Glomerular endothelial cell (primary cell): Measurements from ENCODE around the gene ZSCAN10. TPM values are rescaled to one million over a fixed set of nuclear protein-coding genes. Genes with fewer than 3 reads are reported as not detected.
"Not testable (repeated sequence)": the region's sequence is repeated elsewhere in the genome, so short reads cannot be mapped to it uniquely, and the experiment has no call there.

Source experiments
- DNase-seq: peaks from one replicate; pipeline ENCODE4 v3.0.0-alpha.2; 2011; ENCODE audit warnings: low read depth, low spot score; ENCODE audit errors: extremely low read depth
- total RNA-seq: library from RNA; depleted of rRNA; stranded (reverse); fragments of >200 nt; gene quantifications from 2 replicates; pipeline ENCODE4 v1.2.3, GENCODE V29; 2015

Gene ZSCAN10
- total RNA-seq, 1 donor from 2014 or later = not detected

DNA sequence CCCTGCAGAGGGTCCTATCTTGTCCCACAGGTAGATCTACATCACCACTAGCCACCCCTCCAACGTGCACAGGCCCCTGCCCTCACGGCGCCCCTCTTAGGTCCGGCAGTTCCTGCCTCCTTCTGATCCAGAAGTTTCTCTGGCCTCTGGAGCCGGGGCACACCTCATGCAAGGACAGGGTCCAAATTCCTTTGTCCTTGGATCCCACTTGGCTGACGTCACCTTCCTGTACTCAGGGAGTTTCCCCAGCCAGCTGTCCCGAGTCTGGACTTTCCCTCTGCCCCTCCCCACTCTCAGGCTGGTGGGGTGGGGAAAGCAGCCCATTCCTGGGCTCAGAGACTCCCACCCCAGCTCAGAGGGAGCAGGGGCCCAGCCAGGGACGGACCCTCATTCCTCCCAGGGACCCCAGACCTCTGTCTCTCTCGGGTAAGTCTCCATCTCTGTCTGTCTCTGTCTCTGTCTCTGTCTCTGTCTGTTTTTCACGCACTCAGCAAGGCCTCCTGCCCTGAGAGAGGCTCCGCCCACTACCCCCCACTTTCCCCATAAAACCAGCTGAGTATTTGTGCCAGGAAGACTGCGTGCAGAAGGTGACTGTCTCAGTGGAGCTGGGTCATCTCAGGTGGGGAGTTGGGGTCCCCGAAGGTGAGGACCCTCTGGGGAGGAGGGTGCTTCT is 33.9 kb downstream of the ZSCAN10 start, which contains the start of gene IL32:
TSS of gene IL32 (plus strand) at position 572 of the 673 bp plus-strand sequence. CDS start 172 bp downstream, outside the sequence.
- no peak for DNase-seq

GRCh38 chr16:3063625-3064386 is 35.3 kb downstream of the ZSCAN10 start:
- DNase-seq = no peak

DNA sequence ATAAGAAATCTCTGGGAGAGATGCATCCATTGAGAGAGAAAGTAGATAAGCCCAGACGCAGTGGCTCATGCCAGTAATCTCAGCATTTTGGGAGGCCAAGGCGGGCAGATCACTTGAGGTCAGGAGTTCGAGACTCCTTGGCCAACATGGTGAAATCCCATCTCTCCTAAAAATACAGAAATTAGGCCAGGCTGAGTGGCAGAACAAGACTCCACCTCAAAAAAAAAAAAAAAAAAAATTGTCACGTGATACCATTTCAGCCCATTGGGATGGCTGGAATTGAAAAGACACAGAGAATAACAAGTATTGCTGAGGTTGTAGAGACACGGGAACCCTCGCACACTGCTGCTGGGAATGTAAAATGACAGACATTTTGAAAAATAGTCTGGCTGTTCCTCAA is 36.5 kb downstream of the ZSCAN10 start:
- DNase-seq = no peak

DNA sequence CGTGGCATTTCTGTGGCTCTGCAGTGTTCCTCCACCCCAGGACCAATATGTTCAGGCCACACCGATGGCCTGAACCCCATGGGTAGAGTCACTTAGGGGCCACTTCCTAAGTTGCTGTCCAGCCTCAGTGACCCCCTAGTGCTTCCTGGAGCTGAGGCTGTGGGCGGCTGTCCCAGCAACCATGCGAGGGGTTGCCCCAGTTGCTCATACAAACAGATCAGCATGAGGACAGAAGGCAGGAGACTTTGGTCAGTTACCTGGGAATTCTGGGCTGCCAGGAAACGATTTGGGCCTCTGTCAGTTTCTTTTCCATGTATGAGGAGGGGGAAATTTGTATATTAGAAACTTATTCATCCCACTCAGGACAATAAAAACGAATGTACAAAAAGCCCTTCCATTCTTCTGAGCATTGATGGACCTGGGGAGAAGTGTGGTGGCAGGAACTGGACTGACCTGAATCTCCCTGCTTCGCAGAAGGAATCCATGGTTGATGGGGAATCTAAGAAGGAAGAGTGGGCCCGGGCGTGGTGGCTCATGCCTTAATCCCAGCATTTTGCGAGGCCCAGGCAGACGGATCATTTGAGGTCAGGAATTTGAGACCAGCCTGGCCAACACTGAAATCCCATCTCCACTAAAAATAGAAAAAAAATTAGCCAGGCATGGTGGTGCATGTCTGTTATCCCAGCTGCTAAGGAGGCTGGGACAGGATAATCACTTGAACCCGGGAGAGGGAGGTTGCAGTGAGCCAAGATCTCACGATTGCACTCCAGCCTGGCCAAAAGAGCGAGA is 38.6 kb downstream of the ZSCAN10 start:
- no peak for DNase-seq

- no peak for DNase-seq
These were observed 39.3 kb downstream of the ZSCAN10 start for GRCh38 chr16:3059723-3060242.

DNA sequence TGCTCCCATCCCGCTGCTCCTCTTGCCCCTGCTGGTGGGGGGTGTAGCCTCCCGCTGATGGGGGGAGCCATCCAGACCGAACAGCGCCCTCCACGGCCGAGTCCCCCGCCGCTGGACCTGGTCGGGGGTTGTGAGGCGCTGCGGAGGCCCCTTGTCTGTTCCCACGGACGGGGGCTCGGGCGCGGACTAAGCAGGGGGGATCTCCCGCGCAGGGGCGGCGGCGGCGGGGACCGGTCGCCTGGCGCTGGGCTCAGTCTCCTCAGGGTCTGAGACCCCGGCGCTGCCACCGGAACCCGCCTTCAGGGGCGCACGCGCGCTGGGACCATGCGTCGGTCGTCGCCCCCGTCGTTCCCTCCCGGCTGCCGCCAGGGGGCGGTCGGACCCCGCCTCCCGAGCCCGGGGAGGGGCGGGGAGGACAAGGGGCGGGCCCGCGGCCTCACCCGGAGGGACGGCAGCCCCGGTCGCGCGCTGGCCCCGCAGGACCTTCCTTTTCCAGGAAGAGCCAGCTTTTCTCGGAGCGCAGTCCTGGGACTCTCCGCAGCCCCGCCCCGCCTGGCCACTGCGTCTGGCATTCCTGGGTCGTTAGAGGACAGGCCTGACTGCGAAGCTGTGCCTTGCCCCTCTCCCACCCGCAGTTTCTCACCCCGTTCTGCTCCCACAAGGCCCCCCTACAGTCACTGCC is 39.9 kb downstream of the ZSCAN10 start:
- no peak for DNase-seq

DNA sequence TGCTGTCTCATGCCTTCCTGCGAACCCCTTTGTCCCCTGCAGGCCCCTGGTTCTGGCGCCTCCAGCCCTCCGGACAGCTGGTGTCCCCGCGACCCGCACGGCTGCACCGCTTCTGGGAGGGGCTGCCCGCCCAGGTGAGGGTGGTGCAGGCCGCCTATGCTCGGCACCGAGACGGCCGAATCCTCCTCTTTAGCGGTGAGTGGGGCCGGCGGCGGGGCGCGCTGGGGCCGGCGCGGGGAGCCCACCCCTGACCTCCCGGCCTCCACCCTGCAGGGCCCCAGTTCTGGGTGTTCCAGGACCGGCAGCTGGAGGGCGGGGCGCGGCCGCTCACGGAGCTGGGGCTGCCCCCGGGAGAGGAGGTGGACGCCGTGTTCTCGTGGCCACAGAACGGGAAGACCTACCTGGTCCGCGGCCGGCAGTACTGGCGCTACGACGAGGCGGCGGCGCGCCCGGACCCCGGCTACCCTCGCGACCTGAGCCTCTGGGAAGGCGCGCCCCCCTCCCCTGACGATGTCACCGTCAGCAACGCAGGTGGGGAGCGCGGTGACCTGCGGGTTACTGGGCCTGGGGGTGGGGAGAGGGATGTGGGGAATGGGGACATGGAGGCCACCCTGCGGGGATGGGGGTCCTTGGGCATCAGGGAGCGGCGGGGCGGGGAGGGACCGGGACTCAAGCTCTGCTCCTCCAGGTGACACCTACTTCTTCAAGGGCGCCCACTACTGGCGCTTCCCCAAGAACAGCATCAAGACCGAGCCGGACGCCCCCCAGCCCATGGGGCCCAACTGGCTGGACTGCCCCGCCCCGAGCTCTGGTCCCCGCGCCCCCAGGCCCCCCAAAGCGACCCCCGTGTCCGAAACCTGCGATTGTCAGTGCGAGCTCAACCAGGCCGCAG is 40.7 kb downstream of the ZSCAN10 start:
- no peak for DNase-seq

- DNase-seq = no peak
These were observed 41.6 kb downstream of the ZSCAN10 start for GRCh38 chr16:3057181-3058138.

DNA sequence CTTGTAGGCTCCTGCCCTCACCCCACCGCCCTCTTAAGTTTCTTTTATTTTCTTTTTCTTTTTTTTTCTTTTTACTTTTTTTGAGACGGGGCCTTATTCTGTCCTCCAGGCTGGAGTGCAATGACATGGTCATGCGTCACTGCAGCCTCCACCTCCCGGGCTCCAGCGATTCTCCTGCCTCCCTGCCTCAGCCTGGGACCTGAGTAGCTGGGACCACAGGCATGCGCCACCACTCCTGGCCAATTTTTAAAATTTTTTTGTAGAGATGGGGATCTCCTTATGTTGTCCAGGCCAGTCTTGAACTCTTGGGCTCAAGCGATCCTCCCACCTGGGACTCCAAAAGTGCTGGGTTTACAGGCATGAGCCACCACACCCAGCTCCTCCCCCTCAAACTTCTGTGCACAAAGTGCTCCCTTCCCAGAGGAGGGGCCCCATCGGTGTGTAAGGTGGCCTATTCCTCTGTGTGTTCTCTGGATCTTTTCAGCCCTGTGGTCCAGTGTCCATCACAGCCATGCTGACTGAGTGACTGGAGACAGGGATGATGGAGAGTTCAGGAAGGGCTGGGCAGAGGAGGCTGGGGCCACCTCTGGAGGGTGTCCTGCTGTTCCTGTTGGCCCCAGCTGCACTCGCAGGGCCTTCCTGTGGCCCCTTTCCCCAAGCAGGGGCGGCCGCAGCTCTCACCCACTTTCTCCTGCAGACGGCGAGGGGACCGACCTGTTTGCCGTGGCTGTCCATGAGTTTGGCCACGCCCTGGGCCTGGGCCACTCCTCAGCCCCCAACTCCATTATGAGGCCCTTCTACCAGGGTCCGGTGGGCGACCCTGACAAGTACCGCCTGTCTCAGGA is 42.5 kb downstream of the ZSCAN10 start:
- DNase-seq = no peak

DNA sequence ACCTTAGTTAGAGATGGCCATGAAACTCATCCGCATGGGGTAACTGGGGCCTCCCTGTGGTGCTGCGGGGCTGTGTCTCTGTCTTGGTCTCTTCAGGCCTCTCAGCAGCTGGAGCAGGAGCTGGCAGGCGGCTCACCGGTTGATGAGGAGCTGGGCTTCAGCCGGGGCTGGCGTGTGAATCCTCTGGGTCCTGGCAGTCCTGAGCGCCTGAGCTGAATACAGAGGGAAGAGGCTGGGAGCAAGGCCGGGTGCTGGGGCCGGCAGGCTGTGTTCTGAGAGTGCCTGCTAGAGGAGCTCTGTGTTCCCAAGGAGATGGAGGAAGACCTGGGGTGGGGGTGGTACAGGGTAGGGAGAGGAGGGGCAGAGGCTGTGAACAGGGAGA is 43.4 kb downstream of the ZSCAN10 start:
- DNase-seq = not testable (repeated sequence)

- DNase-seq = no peak
These were observed 43.9 kb downstream of the ZSCAN10 start for GRCh38 chr16:3054965-3055733.

- not testable (repeated sequence) for DNase-seq
These were observed 45.8 kb downstream of the ZSCAN10 start for GRCh38 chr16:3053330-3053710.

DNA sequence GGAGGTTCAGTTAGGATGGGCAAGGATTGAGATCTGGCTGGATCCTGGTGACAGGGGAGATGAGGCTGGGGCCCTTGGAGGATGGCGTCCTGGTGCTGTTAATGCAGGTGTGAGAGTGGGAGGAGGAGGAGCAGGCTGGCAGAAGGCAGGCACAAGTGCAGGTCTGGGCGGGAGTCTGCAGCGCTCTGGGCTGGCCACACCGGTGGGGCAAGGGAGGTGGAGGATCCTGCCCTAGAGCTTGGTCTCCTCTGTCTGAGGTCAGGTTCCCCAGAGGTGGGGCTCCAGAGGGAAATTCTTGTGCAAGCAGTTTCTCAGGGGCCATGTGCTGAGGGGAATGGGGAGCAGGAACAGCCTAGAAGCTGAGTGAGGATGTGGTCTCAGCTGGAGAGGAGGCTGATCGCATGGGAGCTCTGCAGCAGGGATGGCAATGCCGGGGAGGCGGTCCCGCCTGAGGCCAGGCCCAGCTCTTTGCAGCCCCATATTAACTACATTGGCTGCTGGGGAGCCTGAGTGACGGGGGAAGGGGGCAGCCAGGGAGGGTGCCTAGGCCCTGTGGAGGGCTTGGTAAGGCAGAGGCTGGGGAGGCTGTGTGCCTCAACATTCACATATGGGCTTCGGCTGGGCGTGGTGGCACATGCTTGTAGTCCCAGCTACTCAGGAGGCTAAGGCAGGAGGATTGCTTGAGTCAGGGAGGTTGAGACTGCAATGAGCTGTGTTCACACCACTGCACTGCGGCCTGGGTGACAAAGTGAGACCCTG is 46.3 kb downstream of the ZSCAN10 start:
- not testable (repeated sequence) for DNase-seq

DNA sequence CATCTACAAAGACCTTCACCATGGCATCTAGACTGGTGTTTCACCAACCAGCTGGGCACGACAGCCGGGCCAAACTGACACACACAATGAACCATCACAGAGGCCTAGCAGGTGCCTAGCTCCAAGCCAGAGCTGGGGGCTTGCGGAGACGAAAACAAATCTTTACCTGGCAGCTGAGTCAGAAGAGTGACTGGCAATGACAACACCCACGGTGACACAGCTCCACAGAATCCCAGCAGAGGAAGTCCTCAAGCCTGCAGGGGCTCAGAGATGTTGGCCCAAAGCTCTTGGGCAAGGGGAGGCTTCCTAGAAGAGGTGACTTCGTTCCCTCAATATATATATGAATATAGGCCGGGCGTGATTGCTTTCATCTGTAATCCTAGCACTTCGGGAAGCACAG is 47.6 kb downstream of the ZSCAN10 start:
- no peak for DNase-seq

- DNase-seq = no peak
These were observed 48.1 kb downstream of the ZSCAN10 start for GRCh38 chr16:3051009-3051408.

GRCh38 chr16:3050487-3050886 is 48.6 kb downstream of the ZSCAN10 start:
- no peak for DNase-seq
